K562 (cell line): ENCODE results near the gene HP1BP3. TPM values are rescaled to one million over a fixed set of nuclear protein-coding genes. Genes with fewer than 3 reads are reported as not detected.

Experiments
- ATAC-seq: fragments of 200-7000 bp; cut with Tn5 transposase; 3 replicates; pipeline ENCODE4 v1.9.1; 2020; ENCODE audit warnings: moderate library complexity
- BruUV-seq: library from RNA; stranded (reverse); fragments of 400-500 nt; replicated peaks from 2 replicates; lab custom pipeline; 2021; lab: Mats Ljungman, UMichigan
- CTCF ChIA-PET: fragments of 300-600 bp; formaldehyde crosslinking; extraction: SDS; loops from one replicate; lab custom pipeline; 2021; ENCODE audit warnings: low intra/inter-chr PET ratio; lab: Yijun Ruan, JAX
- POLR2A ChIA-PET: fragments of 300-600, 350-650 bp; sonication (Branson Sonifier 250); formaldehyde crosslinking; extraction: SDS; loops from one replicate; lab custom pipeline; 2021; ENCODE audit warnings: antibody characterized with exemption, inconsistent platforms; lab: Yijun Ruan, JAX
- DNase-seq, 4 experiments: peaks; one replicate each; pipeline versions ENCODE4 v3.0.0 to v3.0.0-alpha.2; 2011 to 2018; ENCODE audit warnings: low spot score in 3 of 4, mixed read lengths in 3 of 4; ENCODE audit errors: extremely low read depth in 1 of 4
- FAIRE-seq: peaks from 2 replicates; lab custom pipeline; 2011; peaks lifted over from hg19 to GRCh38; lab: Jason Lieb, UNC
- H2AFZ ChIP-seq: 2 replicates; pipeline ENCODE4 v1.6.0; 2011; ENCODE audit warnings: low read depth, low read length, control low read depth, inconsistent platforms
- H3K27ac ChIP-seq: fragments of 200-600 bp; 3 replicates; pipeline ENCODE4 v1.8.0; 2011; ENCODE audit warnings: low read depth, mild to moderate bottlenecking, control low read depth, inconsistent platforms, low read length, moderate library complexity, mixed read lengths; ENCODE audit errors: extremely low read depth
- H3K27me3 ChIP-seq, 2 experiments: fragments of 300-600 bp in 1 of 2; 2 replicates in 1 of 2; 3 replicates in 1 of 2; pipeline versions ENCODE4 v1.6.0 to v1.8.0; 2011; ENCODE audit warnings: inconsistent platforms in 2 of 2, low read length in 2 of 2, mild to moderate bottlenecking in 1 of 2, mixed read lengths in 1 of 2, moderate library complexity in 1 of 2; ENCODE audit not compliant: control insufficient read depth in 2 of 2, insufficient read depth in 2 of 2
- H3K36me3 ChIP-seq: fragments of 300-600 bp; 3 replicates; pipeline ENCODE4 v1.8.0; 2011; ENCODE audit warnings: mild to moderate bottlenecking, low read length, inconsistent platforms; ENCODE audit not compliant: control insufficient read depth, insufficient read depth
- H3K4me1 ChIP-seq, 2 experiments: fragments of 200-600 bp in 1 of 2; replicated peaks in 1 of 2; 2 replicates in 1 of 2; 3 replicates in 1 of 2; pipeline versions ENCODE4 v1.5.1 to v1.8.0; 2011; ENCODE audit warnings: inconsistent platforms in 2 of 2, low read length in 2 of 2, mild to moderate bottlenecking in 1 of 2, mixed read lengths in 1 of 2, moderate library complexity in 1 of 2; ENCODE audit not compliant: control insufficient read depth in 2 of 2, insufficient read depth in 2 of 2
- H3K4me2 ChIP-seq: 2 replicates; pipeline ENCODE4 v1.6.1; 2011; ENCODE audit warnings: low read length, control low read depth, inconsistent platforms, mixed read lengths; ENCODE audit not compliant: insufficient read depth
- H3K4me3 ChIP-seq: fragments of 200-600 bp; sonication (generic), shearing (Covaris generic); 2 replicates; pipeline ENCODE4 v1.5.1; 2016; ENCODE audit warnings: control low read depth, inconsistent platforms
- H3K79me2 ChIP-seq: fragments of 200-600 bp; 3 replicates; pipeline ENCODE4 v1.8.0; 2011; ENCODE audit warnings: low read length, inconsistent platforms; ENCODE audit not compliant: control insufficient read depth, insufficient read depth
- H3K9ac ChIP-seq, 2 experiments: 2 replicates each; pipeline versions ENCODE4 v1.6.0 to v1.6.1; 2011; ENCODE audit warnings: low read depth in 2 of 2, low read length in 2 of 2, control low read depth in 1 of 2, inconsistent platforms in 1 of 2, mild to moderate bottlenecking in 1 of 2, mixed read lengths in 1 of 2; ENCODE audit not compliant: insufficient read depth in 1 of 2
- H3K9me1 ChIP-seq: one replicate; pipeline ENCODE4 v1.6.0; 2011; ENCODE audit warnings: inconsistent platforms, mild to moderate bottlenecking, low read length, moderate library complexity; ENCODE audit not compliant: control insufficient read depth, insufficient read depth
- H3K9me3 ChIP-seq: replicated peaks from 2 replicates; pipeline ENCODE4 v1.5.1; 2011; ENCODE audit warnings: low read depth, low read length, inconsistent platforms; ENCODE audit not compliant: control insufficient read depth, insufficient read depth
- H4K20me1 ChIP-seq: replicated peaks from 2 replicates; pipeline ENCODE4 v1.6.1; 2011; ENCODE audit warnings: low read length, inconsistent platforms, mixed read lengths; ENCODE audit not compliant: control insufficient read depth, insufficient read depth
- DACH1 ChIP-seq: fragments of 450-650 bp; IDR thresholded peaks from 2 replicates; pipeline ENCODE4 v1.6.1; 2018; ENCODE audit not compliant: partially characterized antibody
- RBM25 ChIP-seq: fragments of 200-400 bp; formaldehyde crosslinking; IDR thresholded peaks from 2 replicates; pipeline ENCODE4 v1.6.1; 2018; ENCODE audit warnings: low read length, low read depth, moderate library complexity; ENCODE audit not compliant: severe bottlenecking
- TSC22D4 ChIP-seq: fragments of 450-650 bp; IDR thresholded peaks from 2 replicates; pipeline ENCODE4 v1.6.1; 2016; ENCODE audit warnings: missing genetic modification characterization, missing biosample characterization, control low read depth
- ZBTB7A ChIP-seq: IDR thresholded peaks from 2 replicates; pipeline ENCODE4 v1.6.1; 2011; ENCODE audit warnings: low read depth, mild to moderate bottlenecking, low read length, moderate library complexity, borderline replicate concordance; ENCODE audit not compliant: control insufficient read depth
- WGBS: fragments of 100-300 bp; shearing (Covaris generic); methylation state at CpG from one replicate; pipeline ENCODE4 v1.1.6; 2016; ENCODE audit warnings: low coverage, mixed read lengths; ENCODE audit not compliant: insufficient coverage; ENCODE audit errors: missing lambda C conversion rate; 5-methylcytosine and 5-hydroxymethylcytosine counted together
- in situ Hi-C: fragments of 300-500 bp; cut with MboI; formaldehyde crosslinking; loops from 4 replicates; pipeline ENCODE4 v1.15.0; 2018; ENCODE audit warnings: inconsistent platforms, mixed read lengths
- intact Hi-C: fragments of 100-400 bp; cut with micrococcal nuclease; formaldehyde crosslinking; loops from 2 replicates; pipeline ENCODE4 v1.14.2; 2022
- polyA plus RNA-seq, 8 experiments: library from polyadenylated mRNA; depleted of rRNA in 4 of 8; stranded (reverse) in 5 of 8; unstranded in 3 of 8; fragments of >200 nt; fragmentation: Nextera tagmentation in 2 of 8; fragmentation: Illumina TruSeq in 1 of 8; extraction: Ambion mirVana in 2 of 8; extraction: Trizol in 1 of 8; gene quantifications; 2 replicates each; pipeline versions ENCODE4 v1.2.1 to v1.2.3, GENCODE V29; 2011 to 2014; ENCODE audit warnings: inconsistent platforms in 1 of 8, missing spikeins in 1 of 8
- total RNA-seq, 7 experiments: library from RNA; depleted of rRNA in 6 of 7; stranded (reverse); fragments of >200 nt in 6 of 7; fragmentation: Illumina TruSeq in 2 of 7; extraction: Trizol in 2 of 7; gene quantifications; 2 replicates each; pipeline versions ENCODE4 v1.2.1 to v1.2.3, GENCODE V29; 2011 to 2021; ENCODE audit warnings: low replicate concordance in 1 of 7
- TF ChIP-seq, protein P1 (sequence below): sonication (generic); formaldehyde crosslinking; IDR thresholded peaks from 2 replicates; pipeline ENCODE4 v1.9.0; 2022; ENCODE audit warnings: mild to moderate bottlenecking, missing genetic modification reagents

HP1BP3 gene
- total and polyA plus RNA-seq, 9 of the 15 experiments (the other 6 are each of a cell fraction or from before 2014, with no cell fraction given), result 57.3 to 513 (median 240) TPM

DNA sequence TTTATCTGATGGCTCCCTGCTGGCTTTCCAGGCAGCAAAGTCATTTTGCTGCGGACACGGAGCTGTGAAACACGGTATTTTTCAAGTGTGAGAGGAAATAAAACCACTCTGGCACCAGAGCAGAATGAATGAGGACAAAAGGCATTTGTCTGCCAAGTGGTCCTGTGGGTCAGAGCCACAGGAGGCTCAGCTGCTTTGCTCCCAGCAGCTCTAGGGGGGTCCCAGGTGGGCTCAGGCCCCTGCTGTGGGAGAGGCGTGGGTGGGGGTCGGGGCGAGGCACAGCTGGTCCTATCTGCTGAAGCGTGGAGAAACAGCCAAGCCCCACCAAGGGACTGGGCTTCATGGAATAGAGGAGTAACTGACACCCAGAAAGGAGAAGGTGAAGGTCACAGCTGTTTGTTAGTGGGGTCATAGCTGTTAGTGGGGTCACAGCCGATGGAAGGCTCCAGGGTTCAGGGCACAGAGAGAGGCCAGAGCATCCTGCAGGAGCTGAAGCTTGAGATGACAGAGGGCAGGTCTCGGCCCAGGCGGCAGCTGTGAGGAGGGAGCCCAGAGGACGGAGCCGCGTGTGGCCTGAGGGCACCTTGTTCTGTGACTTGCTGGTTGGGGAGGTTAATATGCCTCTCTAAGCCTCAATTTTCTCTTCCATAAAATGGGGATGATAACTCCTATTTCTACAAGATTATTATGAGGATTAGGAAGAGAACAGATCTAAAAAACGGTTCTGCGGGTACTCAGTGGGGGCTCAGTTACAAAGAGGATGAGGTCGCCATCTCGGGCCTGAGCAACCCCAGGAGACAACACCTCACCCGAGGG is 76.4 kb downstream of the HP1BP3 start:
- H3K4me2 ChIP-seq, result no peak overlapping the region
- no peaks in the 10 kb centered on the region for H3K36me3 ChIP-seq
- TF ChIP-seq ZBTB7A, result peak; percentile 54; the same call in 1 of the 2 replicates
- TF ChIP-seq DACH1, result peak; percentile 50
- TF ChIP-seq, protein P1, sequence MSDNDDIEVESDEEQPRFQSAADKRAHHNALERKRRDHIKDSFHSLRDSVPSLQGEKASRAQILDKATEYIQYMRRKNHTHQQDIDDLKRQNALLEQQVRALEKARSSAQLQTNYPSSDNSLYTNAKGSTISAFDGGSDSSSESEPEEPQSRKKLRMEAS, result 0 out of 2 replicates have a peak, but pooled peaks have one; percentile 1
- no peak for TF ChIP-seq TSC22D4 (tag)
- peak; percentile 28 for TF ChIP-seq RBM25
- TF ChIP-seq, all 486 proteins: peak for 4
- Histone ChIP-seq H3K27me3 (peaks cover 9 to 41% of the 10 kb centered on the region in 2 experiments; a peak in 4 of 5 replicates), H3K9ac (peak overlapping the region in 1 of 2 experiments; percentile 82; a peak in 2 of 4 replicates), H3K4me3 (no peak overlapping the region), H3K27ac (no peak overlapping the region), H3K79me2 (no peaks in the 10 kb centered on the region), H3K9me3 (no peaks in the 10 kb centered on the region; the same call in 1 of the 2 replicates), H3K9me1 (peaks cover 2% of the 10 kb centered on the region), H4K20me1 (peaks cover 4% of the 10 kb centered on the region), H2AFZ (no peak overlapping the region), H3K4me1 (peaks cover 5 to 30% of the 10 kb centered on the region in 2 experiments; a peak in 3 of 5 replicates)
- DNase-seq (no peak), ATAC-seq (no peak), FAIRE-seq (no peak)
- ChIA-PET CTCF (interaction anchor here (0.7 kb wide), 1 partner anchor 19 kb away, joined by 3 read pairs; no protein-coding TSS in a partner anchor), POLR2A (interaction anchor here (0.8 kb wide), 1 partner anchor 49 kb away, joined by 3 read pairs; no protein-coding TSS in a partner anchor)
- WGBS, result 16% methylated on average over 18 of the region's 18 CpGs
- intact Hi-C loops (no loop called here), in situ Hi-C loops (no loop called here)
- no TSS peak for BruUV-seq
